Lower leg skin (tissue), 3 donors: ENCODE data around the gene SH2D5.

Experiments used
- POLR2A ChIP-seq, 2 donors: fragments of 450-650 bp; IDR thresholded peaks; one replicate each; pipeline ENCODE4 v1.6.1; 2016 to 2017; ENCODE audit warnings: antibody characterized with exemption in 2 of 2, mild to moderate bottlenecking in 1 of 2, moderate library complexity in 1 of 2
- TF ChIP-seq, protein P1 (sequence below), 3 donors: fragments of 450-650 bp; IDR thresholded peaks; one replicate each; pipeline ENCODE4 v1.5.1; 2016; ENCODE audit warnings: antibody characterized with exemption in 3 of 3, mild to moderate bottlenecking in 3 of 3, moderate library complexity in 2 of 3

- TF ChIP-seq, protein P1, sequence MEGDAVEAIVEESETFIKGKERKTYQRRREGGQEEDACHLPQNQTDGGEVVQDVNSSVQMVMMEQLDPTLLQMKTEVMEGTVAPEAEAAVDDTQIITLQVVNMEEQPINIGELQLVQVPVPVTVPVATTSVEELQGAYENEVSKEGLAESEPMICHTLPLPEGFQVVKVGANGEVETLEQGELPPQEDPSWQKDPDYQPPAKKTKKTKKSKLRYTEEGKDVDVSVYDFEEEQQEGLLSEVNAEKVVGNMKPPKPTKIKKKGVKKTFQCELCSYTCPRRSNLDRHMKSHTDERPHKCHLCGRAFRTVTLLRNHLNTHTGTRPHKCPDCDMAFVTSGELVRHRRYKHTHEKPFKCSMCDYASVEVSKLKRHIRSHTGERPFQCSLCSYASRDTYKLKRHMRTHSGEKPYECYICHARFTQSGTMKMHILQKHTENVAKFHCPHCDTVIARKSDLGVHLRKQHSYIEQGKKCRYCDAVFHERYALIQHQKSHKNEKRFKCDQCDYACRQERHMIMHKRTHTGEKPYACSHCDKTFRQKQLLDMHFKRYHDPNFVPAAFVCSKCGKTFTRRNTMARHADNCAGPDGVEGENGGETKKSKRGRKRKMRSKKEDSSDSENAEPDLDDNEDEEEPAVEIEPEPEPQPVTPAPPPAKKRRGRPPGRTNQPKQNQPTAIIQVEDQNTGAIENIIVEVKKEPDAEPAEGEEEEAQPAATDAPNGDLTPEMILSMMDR (IDR thresholded peaks at IDR 0.05), result no peak
- TF ChIP-seq POLR2A (IDR thresholded peaks at IDR 0.05), result no peak
Measured at GRCh38 chr1:20705203-20705755, 27.2 kb downstream of the SH2D5 start.
